Effector CD8-positive, alpha-beta T cell (primary cell): ENCODE measurements around the gene MPND.
A peak's percentile ranks its signal among the peaks of the same experiment; 100 is the strongest.

Experiments
- DNase-seq: peaks from one replicate; lab custom pipeline; 2025; lab: John Stamatoyannopoulos, UW
- total RNA-seq, 4 experiments: gene quantifications; one replicate each; lab custom pipeline; 2026; lab: John Stamatoyannopoulos, UW

Gene MPND, protein sequence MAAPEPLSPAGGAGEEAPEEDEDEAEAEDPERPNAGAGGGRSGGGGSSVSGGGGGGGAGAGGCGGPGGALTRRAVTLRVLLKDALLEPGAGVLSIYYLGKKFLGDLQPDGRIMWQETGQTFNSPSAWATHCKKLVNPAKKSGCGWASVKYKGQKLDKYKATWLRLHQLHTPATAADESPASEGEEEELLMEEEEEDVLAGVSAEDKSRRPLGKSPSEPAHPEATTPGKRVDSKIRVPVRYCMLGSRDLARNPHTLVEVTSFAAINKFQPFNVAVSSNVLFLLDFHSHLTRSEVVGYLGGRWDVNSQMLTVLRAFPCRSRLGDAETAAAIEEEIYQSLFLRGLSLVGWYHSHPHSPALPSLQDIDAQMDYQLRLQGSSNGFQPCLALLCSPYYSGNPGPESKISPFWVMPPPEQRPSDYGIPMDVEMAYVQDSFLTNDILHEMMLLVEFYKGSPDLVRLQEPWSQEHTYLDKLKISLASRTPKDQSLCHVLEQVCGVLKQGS
- 12.6 to 18.2 (median 17.1) reads per million in 4 experiments for total RNA-seq

DNA sequence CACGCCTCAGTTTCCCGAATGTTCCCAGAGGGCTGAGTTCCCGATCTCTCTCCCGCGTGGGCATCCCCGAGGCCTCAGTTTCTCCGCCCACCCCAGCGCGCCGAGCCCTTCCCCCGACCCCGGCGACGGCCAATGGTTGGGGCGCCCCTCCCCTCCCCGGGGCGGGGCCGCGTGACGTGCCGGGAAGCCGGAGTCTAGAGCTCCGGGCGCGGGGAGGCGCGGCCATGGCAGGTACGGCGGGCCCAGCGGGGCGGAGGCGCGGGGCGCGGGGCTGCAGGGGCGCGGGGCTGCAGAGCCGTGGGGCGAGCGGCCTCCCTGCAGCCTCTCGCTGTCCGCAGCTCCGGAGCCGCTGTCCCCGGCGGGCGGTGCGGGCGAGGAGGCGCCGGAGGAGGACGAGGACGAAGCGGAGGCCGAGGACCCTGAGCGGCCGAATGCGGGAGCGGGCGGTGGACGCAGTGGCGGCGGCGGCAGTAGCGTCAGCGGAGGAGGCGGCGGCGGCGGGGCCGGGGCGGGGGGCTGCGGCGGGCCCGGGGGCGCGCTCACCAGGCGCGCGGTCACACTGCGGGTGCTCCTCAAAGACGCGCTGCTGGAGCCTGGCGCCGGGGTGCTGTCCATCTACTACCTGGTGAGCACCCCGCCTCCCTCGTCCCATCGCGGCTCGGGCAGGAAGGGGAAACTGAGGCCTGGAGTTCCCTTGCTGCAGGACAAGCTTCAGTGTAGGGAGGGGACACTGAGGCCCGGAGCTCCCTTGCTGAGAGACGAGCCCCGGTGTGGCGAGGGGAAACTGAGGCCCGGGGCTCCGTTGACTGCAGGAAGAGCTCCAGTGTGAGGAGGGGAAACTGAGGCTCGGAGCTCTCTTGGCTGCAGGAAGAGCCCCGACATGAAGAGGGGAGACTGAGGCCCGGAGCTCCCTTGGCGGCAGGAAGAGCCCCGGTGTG, at the start of gene MPND:
Gene MPND (plus strand): TSS at position 193 of the 938 bp plus-strand sequence. CDS start 32 bp downstream, at position 225.
- DNase-seq, result peak; percentile 88

DNA sequence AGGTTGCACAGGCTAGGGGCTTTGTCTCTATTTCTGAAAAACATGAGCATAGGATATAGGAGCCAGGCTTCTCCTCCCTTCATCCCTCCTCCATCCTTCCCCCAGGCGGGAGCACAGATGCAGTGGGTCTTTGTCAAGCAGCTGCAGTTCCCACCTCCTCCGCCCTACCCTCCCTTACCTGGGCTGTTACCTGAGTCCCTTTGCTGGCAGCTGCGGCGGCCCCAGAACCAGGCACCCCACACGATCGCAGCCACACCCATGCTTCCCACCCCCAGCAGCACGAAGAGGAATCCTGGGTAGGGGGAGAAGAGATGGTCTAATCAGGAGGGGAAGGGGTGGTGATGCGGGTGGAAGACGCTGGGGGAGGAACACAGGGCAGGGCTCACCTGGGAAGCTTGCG, 49.0 kb upstream of the MPND start:
- DNase-seq, result no peak

DNA sequence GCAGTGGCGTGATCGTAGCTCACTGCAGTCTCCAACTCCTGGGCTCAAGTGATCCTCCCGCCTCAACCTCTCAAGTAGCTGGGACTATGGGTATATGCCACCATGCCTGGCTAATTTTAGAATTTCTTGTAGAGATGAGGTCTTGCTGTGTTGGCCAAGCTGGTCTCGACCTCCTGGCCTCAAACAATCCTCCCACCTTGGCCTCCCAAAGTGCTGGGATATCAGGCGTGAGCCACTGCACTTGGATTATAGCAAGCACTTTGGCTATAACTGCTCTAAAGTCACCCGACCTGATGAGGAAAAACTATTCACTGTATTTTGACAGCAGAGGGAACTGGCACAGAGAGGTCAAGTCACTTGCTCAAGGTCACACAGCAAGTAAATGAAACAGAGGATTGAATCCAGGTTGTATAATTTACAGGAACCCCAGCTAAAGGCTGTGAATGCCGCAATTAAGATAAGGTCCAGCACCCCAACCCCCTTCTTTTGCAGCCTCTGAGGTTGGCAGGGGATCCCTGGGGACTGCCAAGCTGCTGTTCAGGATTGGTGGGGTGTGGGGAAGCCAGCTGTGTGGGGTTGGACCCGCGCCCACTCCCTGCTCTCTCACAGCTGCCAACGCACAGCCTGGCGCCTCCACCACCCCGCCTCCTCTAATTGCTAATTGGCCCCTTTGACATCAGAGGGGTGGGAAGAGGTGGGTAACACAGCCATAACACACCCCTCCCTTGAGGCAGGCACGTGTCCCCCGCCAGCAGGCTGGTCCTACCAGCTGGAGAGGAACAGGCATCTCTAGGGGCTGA, 47.2 kb upstream of the MPND start:
- DNase-seq, result no peak

DNA sequence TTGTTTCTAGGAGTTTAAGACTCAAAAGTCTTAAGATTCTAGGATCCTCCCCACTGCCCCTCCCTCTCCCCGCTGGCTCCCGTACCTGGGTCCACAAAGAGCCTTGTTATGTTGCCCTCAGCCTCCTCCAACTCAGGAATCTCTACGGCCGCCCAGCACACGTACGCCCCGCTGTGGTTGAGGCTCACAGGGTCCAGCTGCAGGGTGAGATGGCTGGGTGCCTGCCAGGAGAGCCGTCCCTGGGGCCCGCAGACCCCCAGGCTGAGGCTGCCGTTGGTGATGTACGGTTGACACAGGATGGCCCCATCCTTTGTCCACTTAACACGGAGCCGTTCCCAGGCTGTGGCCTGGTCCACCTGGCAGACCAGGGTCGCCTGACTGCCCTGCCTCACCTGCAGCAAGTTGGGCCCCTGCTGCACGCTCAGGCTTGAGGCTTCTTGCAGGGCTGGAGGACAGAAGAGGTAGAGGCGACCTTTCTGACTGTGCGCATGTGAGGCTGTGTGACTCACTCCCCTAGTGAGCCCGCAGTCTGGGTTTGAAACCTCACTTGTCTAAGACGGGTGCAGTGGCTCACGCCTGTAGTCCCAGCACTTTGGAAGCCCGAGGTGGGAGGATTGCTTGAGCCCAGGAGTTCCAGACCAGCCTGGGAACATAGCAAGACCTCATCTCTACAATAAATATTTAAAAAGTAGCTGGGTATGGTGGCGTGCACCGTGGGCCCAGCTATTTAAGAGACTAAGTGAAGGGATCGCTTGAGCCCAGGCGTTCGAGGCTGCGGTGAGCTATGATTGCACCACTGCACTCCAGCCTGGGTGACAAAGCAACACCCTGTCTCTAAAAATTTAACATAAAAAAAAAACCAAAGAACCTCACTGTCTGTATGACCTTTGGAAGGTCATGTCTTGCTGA, 45.2 kb upstream of the MPND start:
- no peak for DNase-seq

DNA sequence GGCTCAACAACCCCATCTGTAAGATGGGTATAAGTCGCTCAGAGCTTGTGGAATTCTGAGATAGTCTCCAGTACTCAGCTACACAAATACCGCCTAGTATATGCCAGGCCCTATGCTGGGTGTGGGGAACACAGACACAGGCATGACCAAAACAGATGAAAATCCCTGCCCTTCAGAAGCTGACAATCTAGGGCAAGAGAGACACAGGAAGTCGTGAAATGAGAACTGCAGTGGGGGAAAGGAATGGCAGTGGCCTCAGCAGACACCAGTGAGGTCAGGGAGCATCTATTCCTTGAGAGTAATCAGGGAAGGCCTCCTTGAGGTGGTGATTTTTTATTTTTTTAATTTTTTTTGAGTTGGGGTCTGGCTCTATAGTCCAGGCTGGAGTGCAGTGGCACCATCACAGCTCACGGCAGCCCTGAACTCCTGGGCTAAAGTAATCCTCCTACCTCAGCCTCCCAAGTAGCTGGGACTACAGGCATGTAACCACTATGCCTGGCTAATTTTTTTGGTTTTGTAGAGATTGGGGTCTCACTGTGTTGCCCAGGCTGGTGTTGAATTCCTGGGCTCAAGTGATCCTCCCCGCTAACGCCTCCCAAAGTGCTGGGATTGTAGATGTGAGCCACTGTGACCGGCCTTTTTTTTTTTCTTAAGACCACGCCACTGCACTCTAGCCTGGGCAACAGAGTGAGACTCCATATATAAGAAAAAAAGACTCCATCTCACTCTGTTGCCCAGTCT, 44.4 kb upstream of the MPND start:
- DNase-seq, result no peak

DNA sequence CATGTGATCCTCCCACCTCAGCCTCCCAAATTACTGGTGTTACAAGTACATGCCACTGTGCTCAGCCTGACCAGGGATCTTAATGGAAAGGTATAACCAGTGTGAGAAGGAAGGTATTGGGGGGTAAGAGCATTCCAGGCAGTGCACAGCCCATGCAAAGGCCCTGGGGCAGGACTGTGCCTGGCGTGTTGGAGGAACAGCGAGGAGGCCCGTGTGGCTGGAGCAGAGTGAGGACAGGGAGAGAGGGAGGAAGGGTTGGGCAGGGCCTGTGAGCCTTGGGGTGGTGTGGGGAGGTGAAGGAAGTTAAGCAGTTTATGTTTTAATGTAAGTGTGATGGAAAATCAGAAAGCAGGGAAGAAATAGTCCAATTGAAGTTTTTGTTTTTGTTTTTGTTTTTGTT, 42.8 kb upstream of the MPND start:
- DNase-seq, result no peak

DNA sequence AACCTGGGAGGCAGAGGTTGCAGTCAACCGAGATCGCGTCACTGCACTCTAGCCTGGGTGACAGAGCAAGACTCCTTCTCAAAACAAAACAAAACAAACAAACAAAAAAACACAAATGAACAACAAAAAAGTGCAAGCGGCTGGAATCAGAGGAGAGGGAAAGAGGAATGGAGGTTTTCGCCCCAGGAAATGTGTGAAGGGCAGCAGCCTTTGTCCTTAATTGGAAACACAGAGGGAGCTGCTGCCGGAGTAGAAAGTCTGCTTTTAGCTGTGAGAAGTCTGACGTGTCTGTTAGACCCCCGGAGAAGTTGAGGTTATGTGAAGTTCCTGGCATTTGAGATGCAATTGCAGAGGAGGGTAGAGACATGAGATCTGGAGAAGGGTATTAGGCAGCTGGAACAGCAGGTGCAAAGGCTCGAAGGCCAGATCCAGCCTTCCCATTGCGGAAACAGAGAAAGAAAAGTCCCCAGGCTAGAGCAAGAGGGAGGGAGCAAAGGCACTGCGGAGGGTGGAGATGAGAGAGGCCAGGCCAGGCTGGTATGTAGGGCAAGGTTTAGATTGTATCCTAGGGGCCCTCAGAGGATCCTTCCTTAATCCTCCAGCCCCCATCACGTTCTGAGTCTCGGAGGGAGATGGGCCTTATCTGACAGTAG, 41.6 kb upstream of the MPND start:
- DNase-seq, result no peak

DNA sequence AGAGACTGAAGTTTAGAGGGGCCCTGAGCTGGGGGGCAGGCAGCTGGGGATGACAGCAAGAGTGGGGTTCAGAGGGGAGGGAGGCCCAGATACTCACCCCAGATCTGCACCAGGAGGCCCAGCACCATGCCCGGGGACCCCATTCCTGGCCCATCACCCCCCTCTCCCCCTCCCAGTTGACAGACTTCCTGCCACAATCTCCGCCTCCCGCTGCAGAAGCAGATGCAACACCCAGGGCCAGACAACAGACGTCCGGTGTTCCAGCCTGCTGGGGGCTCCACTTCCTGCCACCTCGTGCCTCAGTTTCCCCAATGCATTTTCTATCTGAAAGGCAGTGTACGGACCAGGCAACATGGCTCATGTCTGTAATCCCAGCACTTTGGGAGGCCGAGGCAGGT, 41.1 kb upstream of the MPND start, which contains the start of gene TMIGD2:
Gene TMIGD2 (minus strand): TSS at position 147 of the 398 bp plus-strand sequence. CDS start 4 bp downstream, at position 143.
- no peak for DNase-seq

DNA sequence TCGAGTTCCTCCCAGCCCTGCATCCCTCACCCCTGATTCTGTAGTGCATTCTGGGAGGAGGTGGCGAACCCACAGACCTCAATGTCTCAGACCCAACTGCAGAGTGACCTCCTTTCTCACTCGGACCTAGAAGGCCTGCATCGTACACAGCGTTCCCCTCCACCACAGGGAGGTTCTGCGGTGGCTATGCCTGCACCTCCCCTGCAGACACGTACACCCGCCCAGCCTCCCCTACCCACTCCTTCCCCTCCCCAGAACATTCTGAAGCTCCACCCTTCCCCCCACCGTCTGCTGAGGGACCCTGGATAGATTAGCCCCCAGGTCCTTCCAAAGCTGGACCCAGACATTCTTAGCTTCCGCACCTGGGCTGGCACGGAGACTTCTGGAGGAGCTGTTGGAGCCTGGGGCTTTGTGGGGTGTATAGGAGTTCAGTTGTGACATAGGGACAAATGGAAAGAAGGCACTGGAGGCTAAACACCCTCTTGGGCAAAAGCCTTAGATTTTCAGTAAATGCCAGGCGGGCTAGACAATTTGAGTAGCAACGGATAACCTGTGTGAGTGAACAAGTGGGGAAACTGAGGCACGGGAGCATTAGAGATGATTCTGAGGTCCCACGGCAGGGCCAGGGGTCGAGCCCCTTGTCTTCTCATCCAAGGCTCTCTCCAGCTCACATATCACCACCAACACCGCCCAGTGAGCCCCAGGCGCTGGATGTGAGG, 39.4 kb upstream of the MPND start:
- DNase-seq, result no peak

DNA sequence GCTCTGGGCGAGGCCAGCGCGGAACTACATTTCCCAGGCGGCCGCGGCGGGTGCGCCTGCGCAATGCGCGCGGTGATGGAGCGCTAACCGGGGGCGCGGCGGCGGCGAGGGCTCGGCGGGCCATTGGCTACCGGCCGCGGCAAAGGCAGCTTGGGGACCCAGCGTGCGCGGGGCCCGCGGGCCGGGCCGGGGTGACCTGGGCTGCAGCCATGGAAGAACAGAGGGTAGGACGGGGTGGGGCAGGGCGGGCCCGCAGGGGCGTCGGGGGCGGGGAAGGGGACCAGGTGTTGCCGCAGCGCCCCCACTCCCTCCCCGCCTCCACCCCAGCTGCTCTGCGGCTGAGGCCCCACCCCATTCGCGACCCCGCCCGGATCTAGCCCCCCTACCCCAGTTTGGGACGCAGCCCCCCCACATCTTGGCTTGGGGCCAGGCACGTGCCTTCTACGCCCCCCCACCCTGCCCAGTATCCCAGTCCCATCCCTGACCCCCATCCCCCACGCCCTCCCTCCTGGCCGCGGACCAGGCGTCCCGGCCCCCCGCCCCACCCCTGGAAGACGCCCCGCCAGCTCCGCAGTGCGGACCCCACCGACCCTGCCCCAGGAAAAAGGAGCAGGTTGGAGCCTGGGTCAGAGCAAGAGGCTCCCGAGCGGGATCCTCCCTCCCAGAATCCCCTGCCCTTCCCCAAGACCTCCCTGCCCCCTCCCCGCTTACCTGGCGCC, 38.7 kb upstream of the MPND start, which contains the start of gene FSD1:
Gene FSD1 (plus strand): TSS at position 61 of the 719 bp plus-strand sequence. CDS start 149 bp downstream, at position 210.
- DNase-seq, result peak; percentile 62

DNA sequence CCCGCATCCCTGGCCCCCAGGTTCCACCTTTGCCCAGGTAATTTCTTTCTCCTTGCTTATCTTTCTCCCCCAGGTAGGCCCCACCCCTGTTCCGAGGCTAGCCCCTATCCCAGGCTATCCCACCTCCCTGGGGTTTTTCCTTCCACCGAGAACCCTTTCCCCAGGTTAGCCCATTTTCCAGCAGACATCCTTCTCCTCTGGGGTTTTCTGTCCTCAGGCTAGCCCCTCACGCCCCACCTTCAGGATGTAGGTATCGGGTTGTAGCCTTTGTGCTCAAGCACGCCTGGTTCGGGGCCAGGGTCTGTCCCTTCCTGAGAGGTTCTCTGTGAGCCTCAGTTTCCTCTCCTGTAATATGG, 38.1 kb upstream of the MPND start:
- DNase-seq, result no peak

DNA sequence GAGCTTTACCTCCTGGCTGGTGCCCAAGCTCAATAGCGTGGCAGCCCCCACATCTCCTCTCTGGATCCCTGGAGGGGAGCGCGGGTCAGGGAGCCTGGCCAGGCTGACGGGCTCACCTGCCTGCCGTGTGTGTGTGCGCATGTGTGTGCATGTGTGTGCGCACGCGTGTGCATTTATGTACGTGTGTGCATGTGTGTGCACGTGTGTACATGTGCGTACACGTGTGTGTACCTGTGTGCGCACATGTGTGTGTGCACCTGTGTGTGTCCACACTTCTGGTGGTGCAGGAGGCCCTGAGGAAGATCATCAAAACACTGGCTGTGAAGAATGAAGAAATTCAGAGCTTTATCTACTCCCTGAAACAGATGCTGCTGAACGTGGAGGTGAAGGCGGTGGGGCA, 37.7 kb upstream of the MPND start:
- no peak for DNase-seq

DNA sequence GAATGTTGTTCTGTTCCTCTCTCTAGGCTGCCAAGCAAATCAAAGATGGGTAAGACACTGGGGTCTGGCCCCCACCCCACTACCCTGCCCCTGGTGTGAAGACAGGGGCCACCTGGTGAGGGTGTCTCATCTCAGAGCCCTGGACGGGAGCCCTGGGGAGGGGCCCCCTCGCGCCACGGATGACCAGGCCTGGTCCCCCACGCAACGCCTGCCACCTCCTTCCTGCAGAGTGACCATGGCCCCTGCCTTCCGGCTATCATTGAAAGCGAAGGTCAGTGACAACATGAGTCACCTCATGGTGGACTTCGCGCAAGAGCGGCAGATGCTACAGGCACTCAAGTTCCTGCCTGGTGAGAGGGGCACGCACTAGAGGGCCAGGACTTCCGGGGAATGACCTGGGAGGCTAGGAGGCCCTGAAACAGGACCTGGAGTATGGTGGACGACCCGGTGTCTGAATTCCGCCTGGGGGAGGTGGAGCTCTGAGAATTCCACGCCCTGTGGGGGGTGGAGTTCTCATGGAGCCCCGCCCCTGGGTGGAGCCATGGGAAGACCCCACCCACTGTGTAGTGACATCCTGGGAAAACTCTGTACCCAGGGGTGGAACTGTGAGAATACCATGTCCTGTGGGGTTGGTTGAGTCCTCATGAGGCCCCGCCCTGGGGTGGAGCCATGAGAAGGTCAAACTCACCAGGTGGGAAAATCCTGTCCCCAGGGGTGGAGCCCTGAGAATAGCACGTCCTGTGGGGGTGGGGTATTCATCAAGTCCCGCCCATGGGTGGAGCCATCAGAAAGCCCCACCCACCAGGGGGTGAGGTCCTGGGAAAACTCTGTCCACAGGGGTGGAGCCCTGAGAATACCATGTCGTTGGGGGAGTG, 32.9 kb upstream of the MPND start:
- peak; percentile 4 for DNase-seq

DNA sequence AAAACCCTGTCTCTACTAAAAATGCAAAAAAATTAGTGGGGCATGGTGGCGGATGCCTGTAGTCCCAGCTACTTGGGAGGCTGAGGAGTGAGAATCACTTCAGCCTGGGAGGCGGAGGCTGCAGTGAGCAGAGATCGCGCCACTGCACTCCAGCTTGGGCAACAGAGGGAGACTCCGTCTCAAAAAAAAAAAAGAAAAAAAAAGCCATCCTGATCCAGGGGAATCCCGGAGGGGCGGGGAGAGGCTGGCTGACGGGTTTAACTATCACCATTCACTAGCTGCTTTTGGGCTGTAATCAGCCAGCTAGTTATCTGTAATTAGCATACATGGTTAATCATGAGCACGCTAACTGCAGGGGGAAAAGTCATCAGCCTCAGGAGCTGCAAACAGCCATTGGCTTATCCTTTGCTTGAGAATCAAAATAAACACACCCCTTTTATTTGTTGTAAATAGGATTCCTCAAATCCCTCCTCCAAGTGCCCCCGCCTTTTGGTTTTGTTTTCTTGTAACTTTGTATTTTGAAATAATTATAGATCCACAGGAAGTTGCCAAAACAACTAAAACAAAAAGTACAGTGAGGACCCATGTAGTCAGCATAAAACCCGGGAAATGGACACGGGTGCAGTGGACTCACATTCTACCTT, 29.4 kb upstream of the MPND start:
- DNase-seq, result no peak

DNA sequence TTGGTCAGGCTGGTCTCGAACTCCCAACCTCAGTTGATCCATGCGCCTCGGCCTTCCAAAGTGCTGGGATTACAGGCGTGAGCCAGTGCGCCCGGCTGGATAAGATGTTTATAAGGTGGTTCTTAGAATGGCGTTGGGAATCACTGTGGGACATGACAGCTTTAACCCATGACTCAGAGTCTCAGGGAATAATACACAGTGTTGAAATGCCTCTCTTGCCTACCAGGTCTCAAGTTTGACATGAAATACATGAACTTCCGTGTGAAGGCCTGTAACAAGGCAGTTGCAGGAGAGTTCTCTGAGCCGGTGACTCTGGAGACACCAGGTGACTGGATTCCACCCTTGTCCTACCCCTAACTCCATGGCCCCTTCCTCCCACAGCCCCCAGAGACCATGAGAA, 26.4 kb upstream of the MPND start:
- no peak for DNase-seq

DNA sequence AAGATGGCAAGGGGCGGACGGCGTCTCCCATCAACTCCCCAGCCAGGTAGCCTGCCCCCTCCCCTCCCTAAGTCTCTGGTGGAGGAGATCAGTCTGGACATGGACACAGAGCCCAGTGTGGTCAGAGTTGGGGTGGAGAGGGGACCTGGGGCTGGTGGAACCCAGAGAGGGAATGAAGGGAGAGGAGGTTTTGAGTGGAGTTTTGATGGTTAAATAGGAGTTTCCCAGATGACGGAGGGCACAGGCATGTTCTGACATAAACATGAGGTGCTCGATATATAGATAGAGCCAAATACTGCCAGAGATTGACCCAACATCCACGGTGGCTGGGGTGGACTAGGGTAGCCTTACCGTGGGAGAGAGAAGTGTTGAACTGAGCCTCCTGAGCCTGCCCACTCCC, 24.9 kb upstream of the MPND start:
- DNase-seq, result no peak
